GM10266 (cell line): Measurements from ENCODE around the gene CCNF.

ENCODE experiments used
- DNase-seq: peaks from one replicate; pipeline ENCODE4 v3.0.0; 2012; ENCODE audit errors: extremely low spot score
- TF ChIP-seq, protein P1 (sequence below): IDR thresholded peaks from 2 replicates; pipeline ENCODE4 v1.5.1; 2012; ENCODE audit warnings: mild to moderate bottlenecking, low read depth; ENCODE audit not compliant: control insufficient read depth, insufficient read depth; ENCODE audit errors: missing control alignments

CCNF gene

DNA sequence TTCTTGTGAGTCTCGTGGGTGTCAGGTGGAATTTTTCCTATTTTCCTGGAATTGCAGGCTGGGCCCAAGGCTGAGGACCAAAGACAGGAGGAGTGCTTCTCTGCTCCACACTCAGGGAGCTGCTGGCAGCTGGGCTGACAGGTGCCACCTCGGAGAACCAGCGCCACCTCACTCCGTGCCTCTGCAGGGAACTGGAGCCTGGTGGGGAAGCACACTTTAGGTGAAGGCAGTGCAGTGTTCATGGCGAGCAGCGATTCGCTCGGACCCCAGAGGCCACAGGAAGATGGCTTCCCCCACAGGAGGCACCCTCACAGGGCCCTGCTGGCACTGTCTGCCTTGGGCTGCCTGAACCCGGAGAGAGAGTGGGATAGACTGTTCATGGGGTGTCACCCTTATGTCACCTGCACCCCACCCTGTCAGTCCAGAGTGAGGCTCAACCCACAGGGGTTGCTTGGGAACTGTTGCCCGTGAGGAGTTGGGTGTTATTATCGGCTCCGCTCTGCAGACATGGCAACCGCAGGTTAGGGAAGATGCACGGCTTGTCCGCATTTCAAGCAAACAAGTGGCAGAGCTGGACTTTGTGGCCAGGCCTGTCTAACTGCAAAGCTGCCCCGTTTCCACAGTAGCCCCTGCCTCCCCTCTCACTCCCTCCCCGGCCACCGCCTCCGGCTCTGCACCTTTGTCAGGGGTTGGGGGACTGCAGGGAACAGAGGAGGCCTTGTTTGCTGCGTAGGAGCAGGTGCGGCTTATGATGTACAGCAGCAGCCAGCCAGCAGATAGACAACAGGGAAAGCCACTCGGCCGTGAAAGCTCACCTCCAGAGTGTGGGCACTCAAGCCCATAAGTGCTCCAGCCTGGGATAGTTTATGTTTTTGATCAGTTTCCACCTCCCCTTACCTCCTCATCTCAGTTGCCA, 61.2 kb downstream of the CCNF start:
- TF ChIP-seq, protein P1, sequence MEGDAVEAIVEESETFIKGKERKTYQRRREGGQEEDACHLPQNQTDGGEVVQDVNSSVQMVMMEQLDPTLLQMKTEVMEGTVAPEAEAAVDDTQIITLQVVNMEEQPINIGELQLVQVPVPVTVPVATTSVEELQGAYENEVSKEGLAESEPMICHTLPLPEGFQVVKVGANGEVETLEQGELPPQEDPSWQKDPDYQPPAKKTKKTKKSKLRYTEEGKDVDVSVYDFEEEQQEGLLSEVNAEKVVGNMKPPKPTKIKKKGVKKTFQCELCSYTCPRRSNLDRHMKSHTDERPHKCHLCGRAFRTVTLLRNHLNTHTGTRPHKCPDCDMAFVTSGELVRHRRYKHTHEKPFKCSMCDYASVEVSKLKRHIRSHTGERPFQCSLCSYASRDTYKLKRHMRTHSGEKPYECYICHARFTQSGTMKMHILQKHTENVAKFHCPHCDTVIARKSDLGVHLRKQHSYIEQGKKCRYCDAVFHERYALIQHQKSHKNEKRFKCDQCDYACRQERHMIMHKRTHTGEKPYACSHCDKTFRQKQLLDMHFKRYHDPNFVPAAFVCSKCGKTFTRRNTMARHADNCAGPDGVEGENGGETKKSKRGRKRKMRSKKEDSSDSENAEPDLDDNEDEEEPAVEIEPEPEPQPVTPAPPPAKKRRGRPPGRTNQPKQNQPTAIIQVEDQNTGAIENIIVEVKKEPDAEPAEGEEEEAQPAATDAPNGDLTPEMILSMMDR, result no peak
- DNase-seq, result no peak

DNA sequence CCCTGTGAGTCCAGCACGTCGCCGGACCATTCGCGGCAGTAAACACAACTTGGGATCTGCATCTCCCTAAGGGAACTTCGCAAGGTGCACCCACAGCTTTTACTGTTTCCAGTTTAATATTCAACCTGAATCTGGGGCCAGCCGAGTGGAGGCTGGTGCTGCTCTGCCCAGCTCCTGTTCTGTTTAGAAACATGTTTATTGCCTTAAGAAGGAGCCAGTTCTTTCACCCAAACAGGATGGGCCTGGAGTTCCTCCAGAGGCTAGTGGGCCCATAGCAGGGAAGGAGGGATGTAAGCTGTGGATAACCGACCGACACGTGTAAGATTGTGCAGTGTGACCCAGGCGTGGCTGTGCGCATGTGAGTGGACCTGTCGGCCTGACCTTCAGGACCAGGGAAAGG, 63.0 kb downstream of the CCNF start:
- TF ChIP-seq, protein P1, result no peak
- no peak for DNase-seq

DNA sequence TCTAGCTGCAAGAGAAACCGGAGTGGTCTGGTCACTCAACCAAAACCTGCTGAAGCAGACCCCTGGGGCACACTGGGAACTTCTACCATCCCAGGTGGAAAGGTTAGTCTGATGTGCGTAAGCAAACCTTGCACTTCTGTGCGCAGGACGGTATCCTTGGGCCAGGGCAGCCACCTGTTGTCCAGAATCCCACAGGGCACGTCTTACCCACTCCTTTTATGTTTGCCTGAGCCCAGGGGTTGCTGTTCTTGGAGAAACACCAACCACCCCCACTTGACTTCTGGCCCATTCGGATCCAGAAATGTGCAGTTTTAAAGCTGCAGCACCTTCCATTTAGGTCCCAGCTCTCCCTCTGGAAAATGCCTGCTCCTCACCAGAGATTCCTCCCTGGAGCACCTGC, 64.4 kb downstream of the CCNF start:
- no peak for DNase-seq
- TF ChIP-seq, protein P1, result no peak

DNA sequence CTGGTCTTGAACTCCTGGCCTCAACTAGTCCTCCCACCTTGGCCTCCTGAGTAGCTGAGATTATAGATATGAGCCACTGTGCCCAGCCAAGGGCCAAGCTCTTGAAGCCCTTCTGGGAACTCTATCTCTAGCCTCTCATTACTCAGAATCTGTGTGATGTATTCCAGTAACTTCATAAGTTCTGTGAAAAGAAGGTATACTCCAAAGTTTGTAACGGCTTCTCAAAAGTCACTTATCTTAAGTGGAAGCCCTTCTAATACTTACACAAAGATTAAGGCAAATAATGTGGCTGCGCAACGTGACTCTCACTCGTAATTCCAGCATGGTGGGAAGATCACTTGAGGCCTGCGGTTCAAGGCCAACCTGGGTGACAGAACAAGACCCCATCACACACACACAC, 65.4 kb downstream of the CCNF start:
- TF ChIP-seq, protein P1, result no peak
- DNase-seq, result no peak

DNA sequence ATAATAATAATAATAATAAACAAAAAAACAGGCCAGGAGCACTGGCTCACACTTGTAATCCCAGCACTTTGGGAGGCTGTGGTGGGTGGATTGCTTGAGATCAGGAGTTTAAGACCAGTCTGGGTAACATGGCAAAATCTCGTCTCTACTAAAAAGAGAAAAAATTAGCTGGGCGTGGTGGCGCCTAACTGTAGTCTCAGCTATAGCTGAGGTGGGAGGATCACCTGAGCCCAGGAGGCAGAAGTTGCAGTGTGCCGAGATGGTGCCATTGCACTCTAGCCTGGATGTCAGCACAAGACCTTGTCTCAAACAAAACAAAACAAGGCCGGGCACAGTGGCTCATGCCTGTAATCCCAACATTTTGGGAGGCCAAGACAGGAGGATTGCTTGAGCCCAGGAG, 65.8 kb downstream of the CCNF start:
- DNase-seq, result no peak
- TF ChIP-seq, protein P1, result no peak

DNA sequence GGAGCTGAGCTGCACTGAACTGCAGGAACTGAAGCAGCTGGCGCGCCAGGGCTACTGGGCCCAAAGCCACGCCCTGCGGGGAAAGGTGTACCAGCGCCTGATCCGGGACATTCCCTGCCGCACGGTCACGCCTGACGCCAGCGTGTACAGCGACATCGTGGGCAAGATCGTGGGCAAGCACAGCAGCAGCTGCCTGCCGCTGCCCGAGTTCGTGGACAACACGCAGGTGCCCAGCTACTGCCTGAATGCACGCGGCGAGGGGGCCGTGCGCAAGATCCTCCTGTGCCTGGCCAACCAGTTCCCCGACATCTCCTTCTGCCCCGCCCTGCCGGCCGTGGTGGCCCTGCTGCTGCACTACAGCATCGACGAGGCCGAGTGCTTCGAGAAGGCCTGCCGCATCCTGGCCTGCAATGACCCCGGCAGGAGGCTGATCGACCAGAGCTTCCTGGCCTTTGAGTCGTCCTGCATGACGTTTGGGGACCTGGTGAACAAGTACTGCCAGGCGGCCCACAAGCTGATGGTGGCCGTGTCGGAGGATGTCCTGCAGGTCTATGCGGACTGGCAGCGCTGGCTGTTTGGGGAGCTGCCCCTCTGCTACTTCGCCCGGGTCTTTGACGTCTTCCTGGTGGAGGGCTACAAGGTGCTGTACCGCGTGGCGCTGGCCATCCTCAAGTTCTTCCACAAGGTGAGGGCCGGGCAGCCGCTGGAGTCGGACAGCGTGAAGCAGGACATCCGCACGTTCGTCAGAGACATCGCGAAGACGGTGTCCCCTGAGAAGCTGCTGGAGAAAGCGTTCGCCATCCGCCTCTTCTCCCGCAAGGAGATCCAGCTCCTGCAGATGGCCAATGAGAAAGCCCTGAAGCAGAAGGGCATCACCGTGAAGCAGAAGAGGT, 67.2 kb downstream of the CCNF start:
- no peak for DNase-seq
- TF ChIP-seq, protein P1, result no peak

DNA sequence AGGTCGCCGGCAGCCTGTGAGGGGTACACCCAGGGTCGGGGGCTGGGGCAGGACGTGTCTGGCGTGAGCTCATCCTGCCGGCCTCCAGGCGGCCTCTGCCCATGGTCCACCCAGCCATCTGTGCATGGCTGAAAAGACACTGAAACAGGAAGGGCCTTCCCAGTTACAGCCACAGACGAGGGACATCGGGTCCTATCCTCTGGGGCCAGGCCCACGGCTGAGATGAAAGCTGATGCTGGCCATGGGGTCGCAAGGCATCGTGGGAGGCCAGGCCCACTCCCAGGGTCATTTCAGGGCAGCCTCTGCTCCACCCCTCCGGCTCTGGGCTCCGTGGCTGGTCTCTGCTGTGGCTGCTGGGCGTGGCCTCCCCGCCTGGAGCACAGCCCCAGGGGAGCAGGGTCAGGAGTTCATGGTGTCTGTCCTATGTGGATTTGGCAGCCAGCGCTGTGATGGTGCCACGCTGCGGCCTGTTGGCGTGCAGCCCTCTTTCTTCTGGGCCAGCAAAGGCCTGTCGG, 67.9 kb downstream of the CCNF start:
- no peak for DNase-seq
- TF ChIP-seq, protein P1, result no peak
